ENCODE results near the gene SESTD1.

Gene SESTD1

GRCh38 chr2:179132076-179132475 lies 132.6 kb downstream of the SESTD1 start:
- no peak overlapping the region for H2AFZ ChIP-seq (ENCODE audit: low read depth, low read length)
- no peaks in the 10 kb centered on the region for H3K27me3 ChIP-seq (ENCODE audit: insufficient read depth, low read length)
- no peak overlapping the region for H3K4me3 ChIP-seq (ENCODE audit: low read length)
- H3K4me1 ChIP-seq (ENCODE audit: insufficient read depth, low read length), result no peaks in the 10 kb centered on the region
- no peaks in the 10 kb centered on the region for H3K9me3 ChIP-seq (ENCODE audit: low read length)
- H3K36me3 ChIP-seq (ENCODE audit: insufficient read depth, low read length), result peaks cover 20% of the 10 kb centered on the region

- H3K9me3 ChIP-seq (ENCODE audit: low read length), result no peaks in the 10 kb centered on the region
- H3K4me3 ChIP-seq (ENCODE audit: low read length), result no peak overlapping the region
- no peak overlapping the region for H2AFZ ChIP-seq (ENCODE audit: low read depth, low read length)
- no peaks in the 10 kb centered on the region for H3K27me3 ChIP-seq (ENCODE audit: insufficient read depth, low read length)
- H3K36me3 ChIP-seq (ENCODE audit: insufficient read depth, low read length), result peaks cover 20% of the 10 kb centered on the region
- H3K4me1 ChIP-seq (ENCODE audit: insufficient read depth, low read length), result no peaks in the 10 kb centered on the region
Observed at GRCh38 chr2:179130560-179130959, 134.1 kb downstream of the SESTD1 start.

- H3K4me3 ChIP-seq (ENCODE audit: low read length), result no peak overlapping the region
- H2AFZ ChIP-seq (ENCODE audit: low read depth, low read length), result no peak overlapping the region
- no peaks in the 10 kb centered on the region for H3K27me3 ChIP-seq (ENCODE audit: insufficient read depth, low read length)
- H3K9me3 ChIP-seq (ENCODE audit: low read length), result no peaks in the 10 kb centered on the region
- H3K4me1 ChIP-seq (ENCODE audit: insufficient read depth, low read length), result no peaks in the 10 kb centered on the region
- H3K36me3 ChIP-seq (ENCODE audit: insufficient read depth, low read length), result peaks cover 20% of the 10 kb centered on the region
Observed at GRCh38 chr2:179129574-179130238, 134.9 kb downstream of the SESTD1 start.

- H2AFZ ChIP-seq (ENCODE audit: low read depth, low read length), result no peak overlapping the region
- H3K9me3 ChIP-seq (ENCODE audit: low read length), result no peaks in the 10 kb centered on the region
- H3K36me3 ChIP-seq (ENCODE audit: insufficient read depth, low read length), result peaks cover 24% of the 10 kb centered on the region
- no peak overlapping the region for H3K4me3 ChIP-seq (ENCODE audit: low read length)
- no peaks in the 10 kb centered on the region for H3K27me3 ChIP-seq (ENCODE audit: insufficient read depth, low read length)
- no peaks in the 10 kb centered on the region for H3K4me1 ChIP-seq (ENCODE audit: insufficient read depth, low read length)
Observed at GRCh38 chr2:179125404-179125803, 139.2 kb downstream of the SESTD1 start.

- H3K4me1 ChIP-seq (ENCODE audit: insufficient read depth, low read length), result no peaks in the 10 kb centered on the region
- H3K4me3 ChIP-seq (ENCODE audit: low read length), result no peak overlapping the region
- no peak overlapping the region for H2AFZ ChIP-seq (ENCODE audit: low read depth, low read length)
- no peaks in the 10 kb centered on the region for H3K9me3 ChIP-seq (ENCODE audit: low read length)
- peaks cover 34% of the 10 kb centered on the region for H3K36me3 ChIP-seq (ENCODE audit: insufficient read depth, low read length)
- H3K27me3 ChIP-seq (ENCODE audit: insufficient read depth, low read length), result no peaks in the 10 kb centered on the region
Observed at GRCh38 chr2:179124282-179124681, 140.3 kb downstream of the SESTD1 start.

GRCh38 chr2:179123272-179123662 lies 141.4 kb downstream of the SESTD1 start:
- no peaks in the 10 kb centered on the region for H3K4me1 ChIP-seq (ENCODE audit: insufficient read depth, low read length)
- no peaks in the 10 kb centered on the region for H3K27me3 ChIP-seq (ENCODE audit: insufficient read depth, low read length)
- H3K9me3 ChIP-seq (ENCODE audit: low read length), result no peaks in the 10 kb centered on the region
- no peak overlapping the region for H3K4me3 ChIP-seq (ENCODE audit: low read length)
- no peak overlapping the region for H2AFZ ChIP-seq (ENCODE audit: low read depth, low read length)
- peaks cover 40% of the 10 kb centered on the region for H3K36me3 ChIP-seq (ENCODE audit: insufficient read depth, low read length)

- H3K27me3 ChIP-seq (ENCODE audit: insufficient read depth, low read length), result no peaks in the 10 kb centered on the region
- H3K36me3 ChIP-seq (ENCODE audit: insufficient read depth, low read length), result peaks cover 50% of the 10 kb centered on the region
- H3K4me1 ChIP-seq (ENCODE audit: insufficient read depth, low read length), result peaks cover 17% of the 10 kb centered on the region
- no peak overlapping the region for H2AFZ ChIP-seq (ENCODE audit: low read depth, low read length)
- H3K4me3 ChIP-seq (ENCODE audit: low read length), result no peak overlapping the region
- H3K9me3 ChIP-seq (ENCODE audit: low read length), result no peaks in the 10 kb centered on the region
Observed at GRCh38 chr2:179107737-179108136, 156.9 kb downstream of the SESTD1 start.

- H3K36me3 ChIP-seq (ENCODE audit: insufficient read depth, low read length), result peaks cover 41% of the 10 kb centered on the region
- no peaks in the 10 kb centered on the region for H3K9me3 ChIP-seq (ENCODE audit: low read length)
- no peak overlapping the region for H3K4me3 ChIP-seq (ENCODE audit: low read length)
- no peak overlapping the region for H2AFZ ChIP-seq (ENCODE audit: low read depth, low read length)
- H3K27me3 ChIP-seq (ENCODE audit: insufficient read depth, low read length), result no peaks in the 10 kb centered on the region
- peaks cover 17% of the 10 kb centered on the region for H3K4me1 ChIP-seq (ENCODE audit: insufficient read depth, low read length)
Observed at GRCh38 chr2:179106676-179107428, 157.8 kb downstream of the SESTD1 start.

- Histone ChIP-seq H3K36me3 (ENCODE audit: insufficient read depth, low read length) (peaks cover 40% of the 10 kb centered on the region), H3K4me3 (ENCODE audit: low read length) (no peak overlapping the region), H2AFZ (ENCODE audit: low read depth, low read length) (no peak overlapping the region), H3K9me3 (ENCODE audit: low read length) (no peaks in the 10 kb centered on the region), H3K27me3 (ENCODE audit: insufficient read depth, low read length) (no peaks in the 10 kb centered on the region), H3K4me1 (ENCODE audit: insufficient read depth, low read length) (peaks cover 17% of the 10 kb centered on the region)
Observed at GRCh38 chr2:179106342-179106675, 158.3 kb downstream of the SESTD1 start.

GRCh38 chr2:179104736-179105135 lies 159.9 kb downstream of the SESTD1 start:
- Histone ChIP-seq H2AFZ (ENCODE audit: low read depth, low read length) (no peak overlapping the region), H3K9me3 (ENCODE audit: low read length) (no peaks in the 10 kb centered on the region), H3K4me3 (ENCODE audit: low read length) (no peak overlapping the region), H3K4me1 (ENCODE audit: insufficient read depth, low read length) (peaks cover 17% of the 10 kb centered on the region), H3K36me3 (ENCODE audit: insufficient read depth, low read length) (peaks cover 25% of the 10 kb centered on the region), H3K27me3 (ENCODE audit: insufficient read depth, low read length) (no peaks in the 10 kb centered on the region)

GRCh38 chr2:179098080-179098689 lies 166.4 kb downstream of the SESTD1 start:
- H3K4me1 ChIP-seq (ENCODE audit: insufficient read depth, low read length), result no peaks in the 10 kb centered on the region
- no peaks in the 10 kb centered on the region for H3K9me3 ChIP-seq (ENCODE audit: low read length)
- H2AFZ ChIP-seq (ENCODE audit: low read depth, low read length), result no peak overlapping the region
- no peaks in the 10 kb centered on the region for H3K27me3 ChIP-seq (ENCODE audit: insufficient read depth, low read length)
- H3K36me3 ChIP-seq (ENCODE audit: insufficient read depth, low read length), result no peaks in the 10 kb centered on the region
- H3K4me3 ChIP-seq (ENCODE audit: low read length), result no peak overlapping the region

- no peaks in the 10 kb centered on the region for H3K4me1 ChIP-seq (ENCODE audit: insufficient read depth, low read length)
- no peak overlapping the region for H3K4me3 ChIP-seq (ENCODE audit: low read length)
- no peaks in the 10 kb centered on the region for H3K27me3 ChIP-seq (ENCODE audit: insufficient read depth, low read length)
- H3K36me3 ChIP-seq (ENCODE audit: insufficient read depth, low read length), result no peaks in the 10 kb centered on the region
- no peak overlapping the region for H2AFZ ChIP-seq (ENCODE audit: low read depth, low read length)
- H3K9me3 ChIP-seq (ENCODE audit: low read length), result no peaks in the 10 kb centered on the region
Observed at GRCh38 chr2:179097131-179097530, 167.5 kb downstream of the SESTD1 start.

- Histone ChIP-seq H3K4me1 (ENCODE audit: insufficient read depth, low read length) (no peaks in the 10 kb centered on the region), H3K27me3 (ENCODE audit: insufficient read depth, low read length) (no peaks in the 10 kb centered on the region)
Observed at GRCh38 chr2:179096090-179096489, 168.5 kb downstream of the SESTD1 start.

More at GRCh38 chr2:179096090-179096489, 168.5 kb downstream of the SESTD1 start:
- Histone ChIP-seq H3K9me3 (ENCODE audit: low read length) (no peaks in the 10 kb centered on the region), H3K4me3 (ENCODE audit: low read length) (no peak overlapping the region), H2AFZ (ENCODE audit: low read depth, low read length) (no peak overlapping the region), H3K36me3 (ENCODE audit: insufficient read depth, low read length) (no peaks in the 10 kb centered on the region)

Data from neuron (in vitro differentiated cells).